Gastrocnemius medialis (tissue), 4 donors: ENCODE results near the gene HAO2. TPM values are rescaled to one million over a fixed set of nuclear protein-coding genes. Genes with fewer than 3 reads are reported as not detected.

Experiments used
- ATAC-seq, 2 donors: fragments of 150-250 bp; one replicate each; pipeline ENCODE4 v1.9.1; 2016
- DNase-seq, 2 donors: peaks; one replicate each; pipeline ENCODE4 v3.0.0-alpha.2; 2019
- H3K27ac ChIP-seq, 4 donors: fragments of 200-600 bp; sonication (generic); 1 replicate in 1 of 4; 2 replicates in 3 of 4; pipeline ENCODE4 v1.5.1; 2016 to 2018; ENCODE audit warnings: mild to moderate bottlenecking in 2 of 4, moderate library complexity in 1 of 4
- H3K27me3 ChIP-seq, 3 donors: fragments of 200-600 bp; sonication (generic) in 2 of 3; 1 replicate in 1 of 3; 2 replicates in 2 of 3; pipeline versions ENCODE4 v1.5.1 to v1.6.0; 2016 to 2019; ENCODE audit warnings: mild to moderate bottlenecking in 1 of 3, moderate library complexity in 1 of 3
- H3K36me3 ChIP-seq, 2 donors: fragments of 200-600 bp; sonication (generic) in 1 of 2; one replicate each; pipeline ENCODE4 v1.5.1; 2017 to 2018
- H3K4me1 ChIP-seq, 2 donors: fragments of 200-600 bp; sonication (generic) in 1 of 2; one replicate each; pipeline ENCODE4 v1.5.1; 2016 to 2017; ENCODE audit warnings: mild to moderate bottlenecking in 2 of 2
- H3K4me3 ChIP-seq, 4 donors: fragments of 200-600 bp; sonication (generic) in 3 of 4; 1 replicate in 1 of 4; 2 replicates in 3 of 4; pipeline ENCODE4 v1.5.1; 2016 to 2019; ENCODE audit warnings: mild to moderate bottlenecking in 2 of 4
- H3K9me3 ChIP-seq, 3 donors: fragments of 200-600 bp; sonication (generic) in 2 of 3; 1 replicate in 1 of 3; 2 replicates in 2 of 3; pipeline ENCODE4 v1.5.1; 2016 to 2019
- CTCF ChIP-seq, 5 experiments: fragments of 450-650 bp in 3 of 5; fragments of 200-600 bp in 2 of 5; sonication (generic) in 2 of 5; IDR thresholded peaks in 4 of 5; conservative IDR thresholded peaks in 1 of 5; 1 replicate in 4 of 5; 2 replicates in 1 of 5; pipeline ENCODE4 v1.5.1; 2016 to 2019; ENCODE audit warnings: antibody characterized with exemption in 5 of 5, mild to moderate bottlenecking in 3 of 5, moderate library complexity in 3 of 5
- POLR2A ChIP-seq, 2 donors: fragments of 450-650 bp; IDR thresholded peaks; one replicate each; pipeline ENCODE4 v1.6.1; 2017; ENCODE audit warnings: antibody characterized with exemption in 2 of 2, mild to moderate bottlenecking in 2 of 2, moderate library complexity in 2 of 2
- in situ Hi-C, 4 donors: fragments of 200-750 bp; cut with MboI; loops; one replicate each; pipeline versions ENCODE4 v1.15.0 to v1.8.0; 2017; ENCODE audit warnings: low sequenced_read_pairs in 4 of 4
- intact Hi-C: fragments of 100-400 bp; cut with DNase I; formaldehyde crosslinking; loops from one replicate; pipeline ENCODE4 v1.15.1; 2023; ENCODE audit warnings: low total_unique reads
- total RNA-seq, 4 donors: library from RNA; depleted of rRNA; stranded (reverse); fragments of >200 nt; gene quantifications; one replicate each; pipeline versions ENCODE4 v1.1.0 to v1.2.3, GENCODE V29; 2016

HAO2 gene
- total RNA-seq, 4 donors from 2014 or later, result 0.18 TPM; not detected in 3

GRCh38 chr1:119380983-119381662 is 12.5 kb downstream of the HAO2 start:
- Histone ChIP-seq H3K36me3 (no peaks in the 10 kb centered on the region), H3K4me3 (no peak overlapping the region), H3K27me3 (no peaks in the 10 kb centered on the region), H3K27ac (no peak overlapping the region), H3K4me1 (no peaks in the 10 kb centered on the region), H3K9me3 (no peaks in the 10 kb centered on the region)
- DNase-seq, result no peak
- no peak for ATAC-seq
- no peak for TF ChIP-seq CTCF (IDR thresholded peaks at IDR 0.05 in 4 of 5, conservative IDR thresholded peaks at IDR 0.05 in 1 of 5)
- in situ Hi-C loops (no loop called here), intact Hi-C loops (no loop called here)

GRCh38 chr1:119384591-119384990 is 16.0 kb downstream of the HAO2 start:
- DNase-seq (no peak), ATAC-seq (no peak)
- no peaks in the 10 kb centered on the region for H3K36me3 ChIP-seq
- no peaks in the 10 kb centered on the region for H3K4me1 ChIP-seq
- no peaks in the 10 kb centered on the region for H3K9me3 ChIP-seq
- H3K27me3 ChIP-seq, result no peaks in the 10 kb centered on the region
- H3K4me3 ChIP-seq, result no peak overlapping the region
- in situ Hi-C loops (no loop called here), intact Hi-C loops (no loop called here)
- TF ChIP-seq POLR2A (IDR thresholded peaks at IDR 0.05) (no peak), CTCF (IDR thresholded peaks at IDR 0.05 in 4 of 5, conservative IDR thresholded peaks at IDR 0.05 in 1 of 5) (no peak)
- no peak overlapping the region for H3K27ac ChIP-seq

- no peak overlapping the region for H3K27ac ChIP-seq
- in situ Hi-C loops (no loop called here), intact Hi-C loops (no loop called here)
- H3K36me3 ChIP-seq, result no peaks in the 10 kb centered on the region
- TF ChIP-seq CTCF (IDR thresholded peaks at IDR 0.05 in 4 of 5, conservative IDR thresholded peaks at IDR 0.05 in 1 of 5), result no peak
- TF ChIP-seq POLR2A (IDR thresholded peaks at IDR 0.05), result no peak
- no peak for ATAC-seq
- H3K27me3 ChIP-seq, result no peaks in the 10 kb centered on the region
- DNase-seq, result no peak
- no peak overlapping the region for H3K4me3 ChIP-seq
- no peaks in the 10 kb centered on the region for H3K4me1 ChIP-seq
- no peaks in the 10 kb centered on the region for H3K9me3 ChIP-seq
Measured at GRCh38 chr1:119385650-119386049, 17.1 kb downstream of the HAO2 start.

GRCh38 chr1:119387858-119388257 is 19.3 kb downstream of the HAO2 start:
- no peak overlapping the region for H3K4me3 ChIP-seq
- H3K27ac ChIP-seq, result no peak overlapping the region
- H3K4me1 ChIP-seq, result no peaks in the 10 kb centered on the region
- H3K27me3 ChIP-seq, result no peaks in the 10 kb centered on the region
- intact Hi-C loops (no loop called here), in situ Hi-C loops (no loop called here)
- H3K36me3 ChIP-seq, result no peaks in the 10 kb centered on the region
- H3K9me3 ChIP-seq, result no peaks in the 10 kb centered on the region
- DNase-seq (no peak), ATAC-seq (no peak)
- TF ChIP-seq POLR2A (IDR thresholded peaks at IDR 0.05), result no peak
- TF ChIP-seq CTCF (IDR thresholded peaks at IDR 0.05 in 4 of 5, conservative IDR thresholded peaks at IDR 0.05 in 1 of 5), result no peak

DNA sequence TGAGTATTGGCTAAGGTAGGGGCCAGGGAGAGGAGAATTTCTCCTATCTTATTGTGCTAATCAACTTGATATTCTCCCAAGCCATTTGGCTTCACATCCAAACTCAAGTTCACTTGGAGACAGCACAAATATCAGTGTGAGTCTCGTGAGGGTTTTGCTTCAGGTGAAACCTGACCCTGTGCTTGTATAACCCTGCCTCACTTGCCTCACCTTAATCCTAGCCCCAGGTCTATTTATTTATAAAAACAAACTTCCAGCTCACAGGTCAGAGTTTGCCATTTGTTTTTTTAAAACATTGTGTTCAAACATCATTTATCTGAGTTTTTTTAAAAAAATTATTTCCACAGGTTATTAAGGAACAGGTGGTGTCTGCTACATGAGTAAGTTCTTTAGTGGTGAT is 19.9 kb downstream of the HAO2 start:
- no peak for DNase-seq
- in situ Hi-C loops, result no loop called here
- ATAC-seq, result no peak
- H3K36me3 ChIP-seq, result no peaks in the 10 kb centered on the region
- H3K4me1 ChIP-seq, result no peaks in the 10 kb centered on the region
- H3K4me3 ChIP-seq, result no peak overlapping the region
- TF ChIP-seq CTCF (IDR thresholded peaks at IDR 0.05 in 4 of 5, conservative IDR thresholded peaks at IDR 0.05 in 1 of 5), result no peak
- no peak for TF ChIP-seq POLR2A (IDR thresholded peaks at IDR 0.05)
- no peak overlapping the region for H3K27ac ChIP-seq
- intact Hi-C loops, result no loop called here
- no peaks in the 10 kb centered on the region for H3K27me3 ChIP-seq
- no peaks in the 10 kb centered on the region for H3K9me3 ChIP-seq
